ENCODE measurements around the gene ADCY7.
"Not testable (repeated sequence)": the region's sequence is repeated elsewhere in the genome, so short reads cannot be mapped to it uniquely, and the experiment has no call there.

- TF ChIP-seq, protein P1, sequence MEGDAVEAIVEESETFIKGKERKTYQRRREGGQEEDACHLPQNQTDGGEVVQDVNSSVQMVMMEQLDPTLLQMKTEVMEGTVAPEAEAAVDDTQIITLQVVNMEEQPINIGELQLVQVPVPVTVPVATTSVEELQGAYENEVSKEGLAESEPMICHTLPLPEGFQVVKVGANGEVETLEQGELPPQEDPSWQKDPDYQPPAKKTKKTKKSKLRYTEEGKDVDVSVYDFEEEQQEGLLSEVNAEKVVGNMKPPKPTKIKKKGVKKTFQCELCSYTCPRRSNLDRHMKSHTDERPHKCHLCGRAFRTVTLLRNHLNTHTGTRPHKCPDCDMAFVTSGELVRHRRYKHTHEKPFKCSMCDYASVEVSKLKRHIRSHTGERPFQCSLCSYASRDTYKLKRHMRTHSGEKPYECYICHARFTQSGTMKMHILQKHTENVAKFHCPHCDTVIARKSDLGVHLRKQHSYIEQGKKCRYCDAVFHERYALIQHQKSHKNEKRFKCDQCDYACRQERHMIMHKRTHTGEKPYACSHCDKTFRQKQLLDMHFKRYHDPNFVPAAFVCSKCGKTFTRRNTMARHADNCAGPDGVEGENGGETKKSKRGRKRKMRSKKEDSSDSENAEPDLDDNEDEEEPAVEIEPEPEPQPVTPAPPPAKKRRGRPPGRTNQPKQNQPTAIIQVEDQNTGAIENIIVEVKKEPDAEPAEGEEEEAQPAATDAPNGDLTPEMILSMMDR (IDR thresholded peaks at IDR 0.05) = not testable (repeated sequence)
- TF ChIP-seq POLR2A (IDR thresholded peaks at IDR 0.05) = not testable (repeated sequence)
Observed at GRCh38 chr16:50343566-50343965, 77.2 kb downstream of the ADCY7 start.
